ENCODE measurements around the gene MRFAP1L1.

DNA sequence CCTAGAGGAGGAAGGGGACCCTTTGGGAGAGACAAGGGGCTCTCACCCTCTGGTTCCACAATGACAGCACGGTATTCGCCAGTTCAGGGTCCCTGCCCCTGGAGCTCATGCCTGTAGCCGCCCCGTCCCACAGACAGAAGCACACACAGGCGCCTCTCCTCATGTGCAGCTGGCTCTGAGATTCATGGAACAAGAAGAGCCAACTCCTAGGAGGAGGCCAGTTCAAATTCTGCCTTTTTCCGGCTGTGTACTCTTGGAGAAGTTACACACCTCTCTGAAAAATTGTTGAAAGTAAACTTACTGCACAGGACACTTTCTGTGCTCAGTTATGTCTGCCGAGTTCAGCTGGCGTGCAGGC lies 21.6 kb upstream of the MRFAP1L1 start:
- TF ChIP-seq, protein P1, sequence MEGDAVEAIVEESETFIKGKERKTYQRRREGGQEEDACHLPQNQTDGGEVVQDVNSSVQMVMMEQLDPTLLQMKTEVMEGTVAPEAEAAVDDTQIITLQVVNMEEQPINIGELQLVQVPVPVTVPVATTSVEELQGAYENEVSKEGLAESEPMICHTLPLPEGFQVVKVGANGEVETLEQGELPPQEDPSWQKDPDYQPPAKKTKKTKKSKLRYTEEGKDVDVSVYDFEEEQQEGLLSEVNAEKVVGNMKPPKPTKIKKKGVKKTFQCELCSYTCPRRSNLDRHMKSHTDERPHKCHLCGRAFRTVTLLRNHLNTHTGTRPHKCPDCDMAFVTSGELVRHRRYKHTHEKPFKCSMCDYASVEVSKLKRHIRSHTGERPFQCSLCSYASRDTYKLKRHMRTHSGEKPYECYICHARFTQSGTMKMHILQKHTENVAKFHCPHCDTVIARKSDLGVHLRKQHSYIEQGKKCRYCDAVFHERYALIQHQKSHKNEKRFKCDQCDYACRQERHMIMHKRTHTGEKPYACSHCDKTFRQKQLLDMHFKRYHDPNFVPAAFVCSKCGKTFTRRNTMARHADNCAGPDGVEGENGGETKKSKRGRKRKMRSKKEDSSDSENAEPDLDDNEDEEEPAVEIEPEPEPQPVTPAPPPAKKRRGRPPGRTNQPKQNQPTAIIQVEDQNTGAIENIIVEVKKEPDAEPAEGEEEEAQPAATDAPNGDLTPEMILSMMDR (IDR thresholded peaks at IDR 0.05): no peak
- TF ChIP-seq POLR2A (IDR thresholded peaks at IDR 0.05): no peak

Measured in heart left ventricle (tissue), 13 donors.